ENCODE results near the gene CMTR1.

GRCh38 chr6:37520926-37521325, 87.9 kb downstream of the CMTR1 start:
- no peak for TF ChIP-seq ZFX (IDR thresholded peaks at IDR 0.05)
- TF ChIP-seq, protein P1, sequence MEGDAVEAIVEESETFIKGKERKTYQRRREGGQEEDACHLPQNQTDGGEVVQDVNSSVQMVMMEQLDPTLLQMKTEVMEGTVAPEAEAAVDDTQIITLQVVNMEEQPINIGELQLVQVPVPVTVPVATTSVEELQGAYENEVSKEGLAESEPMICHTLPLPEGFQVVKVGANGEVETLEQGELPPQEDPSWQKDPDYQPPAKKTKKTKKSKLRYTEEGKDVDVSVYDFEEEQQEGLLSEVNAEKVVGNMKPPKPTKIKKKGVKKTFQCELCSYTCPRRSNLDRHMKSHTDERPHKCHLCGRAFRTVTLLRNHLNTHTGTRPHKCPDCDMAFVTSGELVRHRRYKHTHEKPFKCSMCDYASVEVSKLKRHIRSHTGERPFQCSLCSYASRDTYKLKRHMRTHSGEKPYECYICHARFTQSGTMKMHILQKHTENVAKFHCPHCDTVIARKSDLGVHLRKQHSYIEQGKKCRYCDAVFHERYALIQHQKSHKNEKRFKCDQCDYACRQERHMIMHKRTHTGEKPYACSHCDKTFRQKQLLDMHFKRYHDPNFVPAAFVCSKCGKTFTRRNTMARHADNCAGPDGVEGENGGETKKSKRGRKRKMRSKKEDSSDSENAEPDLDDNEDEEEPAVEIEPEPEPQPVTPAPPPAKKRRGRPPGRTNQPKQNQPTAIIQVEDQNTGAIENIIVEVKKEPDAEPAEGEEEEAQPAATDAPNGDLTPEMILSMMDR (conservative IDR thresholded peaks at IDR 0.05), result no peak
